22Rv1 (cell line): Measurements from ENCODE around the gene LRRC49.
"Not testable (repeated sequence)": the region's sequence is repeated elsewhere in the genome, so short reads cannot be mapped to it uniquely, and the experiment has no call there.

Experiments
- H3K27ac ChIP-seq: fragments of 450-650 bp; 2 replicates; pipeline ENCODE4 v1.5.1; 2017
- CTCF ChIP-seq: fragments of 450-650 bp; IDR thresholded peaks from 2 replicates; pipeline ENCODE4 v1.5.1; 2017; ENCODE audit warnings: mild to moderate bottlenecking
- ZFX ChIP-seq: fragments of 450-650 bp; IDR thresholded peaks from 2 replicates; pipeline ENCODE4 v1.6.1; 2017; ENCODE audit warnings: antibody characterized with exemption, borderline replicate concordance

LRRC49 gene

DNA sequence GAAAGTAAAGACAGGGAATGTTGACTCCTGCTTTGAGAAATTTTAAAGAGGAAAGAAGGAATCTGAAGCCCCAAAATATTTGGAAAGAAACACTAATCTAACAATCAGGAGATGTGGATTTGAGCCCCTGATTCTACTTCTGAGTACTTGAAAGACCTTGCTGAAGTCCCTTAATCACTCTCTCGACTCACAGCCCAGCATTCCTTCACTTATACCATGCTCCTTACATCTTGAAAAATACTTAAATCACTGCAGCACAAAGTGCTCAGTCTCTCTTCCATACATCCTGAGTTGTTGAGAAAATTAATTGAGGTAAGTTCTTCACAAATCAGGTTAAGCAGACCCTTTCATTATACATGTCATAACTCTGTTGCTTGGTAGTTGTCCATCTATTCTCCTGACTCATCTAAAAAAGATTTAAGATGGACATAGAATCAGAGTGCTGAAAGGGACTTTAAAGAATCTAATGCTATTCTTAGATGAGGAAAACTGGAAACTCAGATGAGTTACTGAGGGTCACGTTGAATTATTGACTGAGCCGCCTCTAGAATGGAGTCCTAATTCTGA, 149.8 kb downstream of the LRRC49 start:
- no peak overlapping the region for H3K27ac ChIP-seq
- TF ChIP-seq CTCF: no peak
- no peak for TF ChIP-seq ZFX

DNA sequence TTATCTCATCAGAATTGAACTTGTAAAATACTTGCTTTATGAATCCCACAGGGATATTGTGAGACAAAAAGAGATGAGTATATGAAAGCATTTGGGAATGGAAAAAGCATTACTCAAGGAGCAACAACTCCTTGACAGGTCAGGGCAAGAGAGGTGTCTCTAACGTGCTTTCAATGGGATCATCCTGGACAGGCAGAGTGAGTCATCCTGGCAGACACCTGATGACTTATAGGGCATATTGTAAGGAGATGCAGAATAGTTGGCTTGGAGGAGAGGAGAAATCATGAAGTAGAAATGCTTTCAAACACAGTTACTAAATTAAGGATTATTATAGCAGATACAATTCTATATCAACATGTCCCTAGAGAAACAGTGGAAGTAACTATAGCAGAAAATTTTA, 150.7 kb downstream of the LRRC49 start:
- TF ChIP-seq ZFX (no peak), CTCF (no peak)
- H3K27ac ChIP-seq: no peak overlapping the region

DNA sequence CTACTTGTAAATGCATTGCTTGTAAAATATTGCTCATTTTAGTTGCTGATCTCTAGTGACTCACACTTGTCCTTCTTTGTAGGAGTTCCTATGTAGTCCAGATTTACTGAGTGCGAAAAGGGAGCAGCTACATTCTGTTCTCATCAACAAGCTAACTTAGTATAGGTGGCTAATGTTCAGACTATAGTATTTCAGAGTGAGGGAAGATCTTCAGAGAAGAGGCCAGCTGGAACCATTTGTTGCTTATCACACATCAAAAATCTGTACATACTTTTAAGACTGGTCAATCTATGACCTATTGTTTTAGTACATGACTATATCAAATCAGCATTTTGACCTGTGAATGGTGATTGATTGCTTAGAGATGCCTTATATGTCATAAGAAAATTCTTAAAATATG, 151.4 kb downstream of the LRRC49 start:
- TF ChIP-seq CTCF (no peak), ZFX (no peak)
- no peak overlapping the region for H3K27ac ChIP-seq

DNA sequence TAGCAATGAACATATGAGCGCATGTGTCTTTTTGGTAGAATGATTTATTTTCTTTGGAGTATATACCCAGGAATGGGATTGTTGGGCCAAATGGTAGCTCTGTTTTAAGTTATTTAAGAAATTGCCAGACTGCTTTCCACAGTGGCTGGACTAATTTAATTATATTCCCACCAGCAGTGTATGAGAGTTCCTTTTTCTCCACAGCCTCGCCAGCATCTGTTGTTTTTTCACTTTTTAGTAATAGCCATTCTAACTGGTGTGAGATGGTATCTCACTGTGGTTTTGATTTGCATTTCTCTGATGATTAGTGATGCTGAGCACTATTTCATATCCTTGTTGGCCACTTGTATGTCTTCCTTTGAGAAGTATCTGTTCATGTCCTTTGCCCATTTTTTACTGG, 153.5 kb downstream of the LRRC49 start:
- H3K27ac ChIP-seq: not testable (repeated sequence)

GRCh38 chr15:71048913-71049675, 156.5 kb downstream of the LRRC49 start:
- no peak for TF ChIP-seq CTCF
- H3K27ac ChIP-seq: no peak overlapping the region

DNA sequence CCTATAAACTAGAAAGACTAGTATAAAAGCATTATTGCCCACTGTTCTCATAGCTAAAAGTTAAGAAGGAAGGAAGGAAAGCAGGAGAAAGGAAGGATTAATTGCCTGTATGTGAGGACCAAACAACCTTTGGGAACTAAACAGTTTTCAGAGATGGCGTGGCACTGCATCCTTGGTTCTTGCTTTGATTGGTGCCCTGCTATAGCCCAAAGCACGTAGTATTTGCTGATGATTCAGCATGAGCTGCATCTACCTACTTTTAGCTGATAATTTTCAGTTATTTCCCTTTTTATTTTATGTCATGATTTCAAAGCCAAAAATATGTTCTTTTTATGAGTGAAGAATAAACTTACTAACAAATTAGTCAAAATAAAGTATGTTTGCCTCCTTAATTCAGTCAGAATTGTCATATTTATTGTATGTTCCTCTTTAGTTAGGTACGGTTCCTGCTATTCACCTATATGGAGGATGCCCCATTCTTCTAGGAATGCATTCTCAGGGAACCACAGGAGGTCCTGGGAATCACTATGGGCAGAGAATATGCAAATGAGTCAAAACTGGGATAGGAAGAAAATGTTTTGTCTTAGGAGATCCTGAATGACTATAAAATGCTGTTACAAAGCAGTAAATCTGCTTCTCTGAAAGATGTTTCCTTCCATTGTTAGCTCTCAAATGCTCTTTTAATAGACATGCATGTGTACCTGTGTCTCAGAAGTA, 157.2 kb downstream of the LRRC49 start:
- no peak overlapping the region for H3K27ac ChIP-seq
- TF ChIP-seq ZFX: no peak

DNA sequence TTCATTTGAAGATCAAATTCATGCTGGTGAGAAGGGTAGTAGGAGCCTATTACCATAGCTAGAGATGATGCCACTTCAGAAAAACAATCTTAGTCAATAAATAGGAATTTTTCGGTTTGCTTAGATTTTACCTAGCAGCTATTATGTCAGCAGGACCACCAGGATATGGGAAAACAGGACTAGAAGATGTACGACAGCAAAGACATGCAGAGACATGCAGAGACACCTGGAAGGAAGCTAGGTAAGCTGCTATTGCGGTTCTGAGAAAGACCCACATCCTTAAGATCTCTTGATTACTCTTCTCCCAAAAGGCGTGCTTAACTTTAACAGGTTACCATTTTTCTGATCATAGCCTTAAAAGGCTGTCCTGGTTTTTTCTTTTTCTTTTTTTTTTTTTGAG, 157.8 kb downstream of the LRRC49 start:
- TF ChIP-seq ZFX (no peak), CTCF (no peak)
- no peak overlapping the region for H3K27ac ChIP-seq

GRCh38 chr15:71051539-71051938, 158.9 kb downstream of the LRRC49 start:
- no peak overlapping the region for H3K27ac ChIP-seq
- TF ChIP-seq CTCF (no peak), ZFX (no peak)
